ENCODE results near the gene TP53I13. TPM values are rescaled to one million over a fixed set of nuclear protein-coding genes. Genes with fewer than 3 reads are reported as not detected.

The TP53I13 gene
- total RNA-seq, 1 experiment from 2014 or later, result 123 TPM

DNA sequence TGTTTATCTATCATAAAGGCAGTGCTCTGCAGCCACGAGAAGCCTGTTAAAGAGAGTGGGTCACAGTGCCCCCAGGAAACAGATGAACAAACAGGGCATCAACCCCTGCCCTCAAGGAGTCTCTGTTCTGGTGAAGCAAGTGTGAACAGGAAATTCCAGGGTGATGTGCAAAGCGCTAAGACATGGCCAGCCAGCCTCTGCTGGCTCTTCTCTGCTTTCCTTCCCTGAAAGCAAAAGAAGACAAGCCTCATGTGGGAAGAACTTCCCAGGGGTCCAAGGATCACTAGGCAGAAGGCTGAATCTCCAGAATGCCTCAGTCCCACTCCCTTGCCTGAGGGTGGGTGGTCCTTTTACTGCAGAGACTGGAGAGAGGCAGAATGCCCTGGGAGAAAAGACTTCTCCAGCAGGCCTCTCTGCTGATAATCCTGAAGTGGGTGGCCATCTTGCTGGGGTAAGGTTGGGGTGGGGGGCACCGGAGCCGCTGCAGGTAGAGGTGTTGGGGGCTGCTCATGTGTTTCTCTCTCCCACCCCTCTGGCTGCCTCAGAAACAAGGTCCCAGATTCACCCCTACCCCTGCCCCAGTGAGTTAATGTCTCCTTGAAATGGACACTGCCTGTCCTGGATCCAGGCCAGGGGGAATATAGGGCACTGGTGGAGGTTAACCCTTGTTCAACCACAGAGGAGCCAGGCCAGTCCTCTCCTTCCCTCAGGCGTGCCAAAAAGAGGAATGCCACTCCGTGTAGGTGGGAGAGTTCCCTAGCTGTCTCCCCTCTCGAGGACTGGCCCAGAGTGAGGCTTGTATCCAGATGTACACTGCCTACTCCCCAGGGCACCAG, 26.8 kb downstream of the TP53I13 start:
- DNase-seq (ENCODE audit: low read depth, low spot score), result no peak
- BruUV-seq (replicated peaks), result no TSS peak
- ChIA-PET CTCF (no interaction called here), POLR2A (no interaction called here)
- Histone ChIP-seq H3K9me3 (ENCODE audit: control insufficient read depth, insufficient read depth, low read depth, low read length) (no peaks in the 10 kb centered on the region), H3K36me3 (ENCODE audit: control insufficient read depth, insufficient read depth, low read length) (no peaks in the 10 kb centered on the region), H3K4me1 (ENCODE audit: control insufficient read depth, insufficient read depth, low read length) (peaks cover 62% of the 10 kb centered on the region), H3K27me3 (ENCODE audit: control insufficient read depth, insufficient read depth, low read length) (no peaks in the 10 kb centered on the region), H3K4me3 (ENCODE audit: low read depth in 2 of 2, low read length in 2 of 2) (peak overlapping the region in 1 of 2 experiments; percentile 72; a peak in 1 of 4 replicates), H3K27ac (ENCODE audit: low read length) (peak overlapping the region; percentile 15; the same call in 1 of the 2 replicates)
- TF ChIP-seq, protein P1, sequence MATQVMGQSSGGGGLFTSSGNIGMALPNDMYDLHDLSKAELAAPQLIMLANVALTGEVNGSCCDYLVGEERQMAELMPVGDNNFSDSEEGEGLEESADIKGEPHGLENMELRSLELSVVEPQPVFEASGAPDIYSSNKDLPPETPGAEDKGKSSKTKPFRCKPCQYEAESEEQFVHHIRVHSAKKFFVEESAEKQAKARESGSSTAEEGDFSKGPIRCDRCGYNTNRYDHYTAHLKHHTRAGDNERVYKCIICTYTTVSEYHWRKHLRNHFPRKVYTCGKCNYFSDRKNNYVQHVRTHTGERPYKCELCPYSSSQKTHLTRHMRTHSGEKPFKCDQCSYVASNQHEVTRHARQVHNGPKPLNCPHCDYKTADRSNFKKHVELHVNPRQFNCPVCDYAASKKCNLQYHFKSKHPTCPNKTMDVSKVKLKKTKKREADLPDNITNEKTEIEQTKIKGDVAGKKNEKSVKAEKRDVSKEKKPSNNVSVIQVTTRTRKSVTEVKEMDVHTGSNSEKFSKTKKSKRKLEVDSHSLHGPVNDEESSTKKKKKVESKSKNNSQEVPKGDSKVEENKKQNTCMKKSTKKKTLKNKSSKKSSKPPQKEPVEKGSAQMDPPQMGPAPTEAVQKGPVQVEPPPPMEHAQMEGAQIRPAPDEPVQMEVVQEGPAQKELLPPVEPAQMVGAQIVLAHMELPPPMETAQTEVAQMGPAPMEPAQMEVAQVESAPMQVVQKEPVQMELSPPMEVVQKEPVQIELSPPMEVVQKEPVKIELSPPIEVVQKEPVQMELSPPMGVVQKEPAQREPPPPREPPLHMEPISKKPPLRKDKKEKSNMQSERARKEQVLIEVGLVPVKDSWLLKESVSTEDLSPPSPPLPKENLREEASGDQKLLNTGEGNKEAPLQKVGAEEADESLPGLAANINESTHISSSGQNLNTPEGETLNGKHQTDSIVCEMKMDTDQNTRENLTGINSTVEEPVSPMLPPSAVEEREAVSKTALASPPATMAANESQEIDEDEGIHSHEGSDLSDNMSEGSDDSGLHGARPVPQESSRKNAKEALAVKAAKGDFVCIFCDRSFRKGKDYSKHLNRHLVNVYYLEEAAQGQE (IDR thresholded peaks at IDR 0.05; ENCODE audit: insufficient read depth in 1 of 2, low read depth in 2 of 2, low read length in 1 of 2), result no peak
- intact Hi-C loops (cut with micrococcal nuclease; ENCODE audit: unreplicated experiment), result no loop called here
- in situ Hi-C loops (cut with HindIII; ENCODE audit: low pct_unique_long_range_greater_than_20kb, low sequenced_read_pairs), result no loop called here
- ATAC-seq, result no peak

DNA sequence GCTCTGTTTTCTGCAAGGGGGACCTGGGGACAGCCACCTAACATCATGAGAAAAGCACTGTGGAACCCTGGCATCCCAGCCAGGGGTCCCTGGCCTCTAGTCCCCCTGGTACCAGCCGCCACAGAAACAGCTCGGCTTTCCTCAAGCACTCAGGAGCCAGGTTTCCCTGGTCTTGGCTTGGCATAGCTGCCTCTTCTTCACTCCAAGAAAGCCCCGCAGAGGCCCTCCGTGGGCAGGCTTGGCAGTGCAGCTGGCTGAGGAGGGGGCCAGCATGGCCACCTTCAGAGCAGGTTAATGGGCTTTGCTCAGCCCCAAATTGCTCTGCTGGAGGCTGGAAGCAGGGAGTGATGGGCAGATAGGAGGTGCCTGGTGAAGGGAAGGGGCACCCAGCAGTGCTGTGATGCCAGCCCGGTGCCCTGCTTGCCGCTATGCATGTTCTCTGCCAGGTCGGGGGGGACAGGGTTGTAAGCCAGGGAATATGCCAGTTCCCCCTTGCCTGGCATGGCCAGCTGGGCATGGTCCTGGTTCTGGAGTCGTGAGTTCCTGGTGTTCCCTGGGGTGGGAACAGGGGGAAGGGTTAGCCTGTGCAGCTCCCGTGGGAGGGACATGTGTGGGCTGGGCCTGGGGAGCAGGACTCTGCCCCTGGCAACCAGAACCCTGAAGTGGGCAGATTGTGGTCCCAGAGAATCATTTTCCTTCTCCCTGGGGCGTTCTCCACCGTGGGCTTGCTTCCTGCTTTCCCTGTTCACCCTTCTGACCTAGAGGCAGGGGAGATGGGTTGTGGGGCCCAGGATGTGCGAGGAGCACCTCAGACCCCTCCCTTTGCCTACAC, 27.7 kb downstream of the TP53I13 start:
- ATAC-seq, result no peak
- Histone ChIP-seq H3K4me1 (ENCODE audit: control insufficient read depth, insufficient read depth, low read length) (peaks cover 54% of the 10 kb centered on the region), H3K27ac (ENCODE audit: low read length) (no peak overlapping the region), H3K4me3 (ENCODE audit: low read depth in 2 of 2, low read length in 2 of 2) (no peak overlapping the region), H3K36me3 (ENCODE audit: control insufficient read depth, insufficient read depth, low read length) (no peaks in the 10 kb centered on the region), H3K27me3 (ENCODE audit: control insufficient read depth, insufficient read depth, low read length) (no peaks in the 10 kb centered on the region), H3K9me3 (ENCODE audit: control insufficient read depth, insufficient read depth, low read depth, low read length) (no peaks in the 10 kb centered on the region)
- DNase-seq (ENCODE audit: low read depth, low spot score), result no peak
- intact Hi-C loops (cut with micrococcal nuclease; ENCODE audit: unreplicated experiment) (no loop called here), in situ Hi-C loops (cut with HindIII; ENCODE audit: low pct_unique_long_range_greater_than_20kb, low sequenced_read_pairs) (no loop called here)
- CTCF ChIA-PET, result no interaction called here
- no TSS peak for BruUV-seq (replicated peaks)
- POLR2A ChIA-PET, result no interaction called here
- TF ChIP-seq POLR2AphosphoS5 (IDR thresholded peaks at IDR 0.05; ENCODE audit: low read depth, low read length), result no peak
- TF ChIP-seq TCF7L2 (IDR thresholded peaks at IDR 0.05; ENCODE audit: low read depth, low read length), result no peak
- TF ChIP-seq, protein P2, sequence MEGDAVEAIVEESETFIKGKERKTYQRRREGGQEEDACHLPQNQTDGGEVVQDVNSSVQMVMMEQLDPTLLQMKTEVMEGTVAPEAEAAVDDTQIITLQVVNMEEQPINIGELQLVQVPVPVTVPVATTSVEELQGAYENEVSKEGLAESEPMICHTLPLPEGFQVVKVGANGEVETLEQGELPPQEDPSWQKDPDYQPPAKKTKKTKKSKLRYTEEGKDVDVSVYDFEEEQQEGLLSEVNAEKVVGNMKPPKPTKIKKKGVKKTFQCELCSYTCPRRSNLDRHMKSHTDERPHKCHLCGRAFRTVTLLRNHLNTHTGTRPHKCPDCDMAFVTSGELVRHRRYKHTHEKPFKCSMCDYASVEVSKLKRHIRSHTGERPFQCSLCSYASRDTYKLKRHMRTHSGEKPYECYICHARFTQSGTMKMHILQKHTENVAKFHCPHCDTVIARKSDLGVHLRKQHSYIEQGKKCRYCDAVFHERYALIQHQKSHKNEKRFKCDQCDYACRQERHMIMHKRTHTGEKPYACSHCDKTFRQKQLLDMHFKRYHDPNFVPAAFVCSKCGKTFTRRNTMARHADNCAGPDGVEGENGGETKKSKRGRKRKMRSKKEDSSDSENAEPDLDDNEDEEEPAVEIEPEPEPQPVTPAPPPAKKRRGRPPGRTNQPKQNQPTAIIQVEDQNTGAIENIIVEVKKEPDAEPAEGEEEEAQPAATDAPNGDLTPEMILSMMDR (IDR thresholded peaks at IDR 0.05), result no peak
- TF ChIP-seq, protein P1 (IDR thresholded peaks at IDR 0.05; ENCODE audit: insufficient read depth in 1 of 2, low read depth in 2 of 2, low read length in 1 of 2), result no peak
- no peak for TF ChIP-seq SIN3A (IDR thresholded peaks at IDR 0.05; ENCODE audit: borderline replicate concordance, insufficient read depth, low read depth, low read length)

Data from Panc1 (cell line).